OCI-LY7 (cell line): ENCODE measurements around the gene HIP1R.

Source experiments
- EZH2phosphoT487 ChIP-seq: fragments of 200-600 bp; sonication (generic); IDR thresholded peaks from 2 replicates; pipeline ENCODE4 v1.6.1; 2018; ENCODE audit warnings: low read depth, borderline replicate concordance, mild to moderate bottlenecking, mixed run types, antibody characterized with exemption, low read length, moderate library complexity, mixed read lengths
- TF ChIP-seq, protein P1 (sequence below): fragments of 200-600 bp; sonication (generic); conservative IDR thresholded peaks from 2 replicates; pipeline ENCODE4 v1.5.1; 2014; ENCODE audit warnings: mild to moderate bottlenecking, antibody characterized with exemption, low read length, moderate library complexity, mixed read lengths

DNA sequence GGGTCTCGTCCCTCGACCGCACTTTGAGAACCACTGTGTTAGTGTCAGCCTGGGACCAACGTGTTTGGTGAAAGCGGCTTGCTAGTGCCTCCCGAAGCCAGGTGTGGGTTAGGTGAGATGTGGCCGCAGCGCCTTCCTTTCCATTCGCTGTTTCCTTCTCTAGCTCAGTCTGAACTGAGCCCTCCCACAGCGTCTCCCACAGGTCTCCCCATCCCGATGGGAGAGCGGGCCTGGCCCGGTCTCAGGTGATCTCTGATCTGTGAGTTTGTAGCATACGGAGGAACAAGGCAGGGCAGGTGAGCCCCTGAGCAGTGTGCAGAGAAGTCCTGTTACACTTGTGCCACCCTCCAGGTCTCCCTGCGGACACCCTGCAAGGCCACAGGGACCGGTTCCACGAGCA, 19.3 kb downstream of the HIP1R start:
- TF ChIP-seq, protein P1, sequence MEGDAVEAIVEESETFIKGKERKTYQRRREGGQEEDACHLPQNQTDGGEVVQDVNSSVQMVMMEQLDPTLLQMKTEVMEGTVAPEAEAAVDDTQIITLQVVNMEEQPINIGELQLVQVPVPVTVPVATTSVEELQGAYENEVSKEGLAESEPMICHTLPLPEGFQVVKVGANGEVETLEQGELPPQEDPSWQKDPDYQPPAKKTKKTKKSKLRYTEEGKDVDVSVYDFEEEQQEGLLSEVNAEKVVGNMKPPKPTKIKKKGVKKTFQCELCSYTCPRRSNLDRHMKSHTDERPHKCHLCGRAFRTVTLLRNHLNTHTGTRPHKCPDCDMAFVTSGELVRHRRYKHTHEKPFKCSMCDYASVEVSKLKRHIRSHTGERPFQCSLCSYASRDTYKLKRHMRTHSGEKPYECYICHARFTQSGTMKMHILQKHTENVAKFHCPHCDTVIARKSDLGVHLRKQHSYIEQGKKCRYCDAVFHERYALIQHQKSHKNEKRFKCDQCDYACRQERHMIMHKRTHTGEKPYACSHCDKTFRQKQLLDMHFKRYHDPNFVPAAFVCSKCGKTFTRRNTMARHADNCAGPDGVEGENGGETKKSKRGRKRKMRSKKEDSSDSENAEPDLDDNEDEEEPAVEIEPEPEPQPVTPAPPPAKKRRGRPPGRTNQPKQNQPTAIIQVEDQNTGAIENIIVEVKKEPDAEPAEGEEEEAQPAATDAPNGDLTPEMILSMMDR, result no peak
- TF ChIP-seq EZH2phosphoT487, result no peak
